Sigmoid colon (tissue), 3 donors: ENCODE measurements around the gene CCL19.

ENCODE experiments used
- POLR2A ChIP-seq, 2 donors: fragments of 450-650 bp; IDR thresholded peaks; one replicate each; pipeline ENCODE4 v1.6.1; 2016; ENCODE audit warnings: antibody characterized with exemption in 2 of 2, mild to moderate bottlenecking in 2 of 2, moderate library complexity in 2 of 2
- TF ChIP-seq, protein P1 (sequence below), 4 experiments: fragments of 450-650 bp in 3 of 4; fragments of 200-600 bp in 1 of 4; IDR thresholded peaks; one replicate each; pipeline ENCODE4 v1.5.1; 2016 to 2019; ENCODE audit warnings: antibody characterized with exemption in 4 of 4, mild to moderate bottlenecking in 3 of 4, moderate library complexity in 2 of 4

DNA sequence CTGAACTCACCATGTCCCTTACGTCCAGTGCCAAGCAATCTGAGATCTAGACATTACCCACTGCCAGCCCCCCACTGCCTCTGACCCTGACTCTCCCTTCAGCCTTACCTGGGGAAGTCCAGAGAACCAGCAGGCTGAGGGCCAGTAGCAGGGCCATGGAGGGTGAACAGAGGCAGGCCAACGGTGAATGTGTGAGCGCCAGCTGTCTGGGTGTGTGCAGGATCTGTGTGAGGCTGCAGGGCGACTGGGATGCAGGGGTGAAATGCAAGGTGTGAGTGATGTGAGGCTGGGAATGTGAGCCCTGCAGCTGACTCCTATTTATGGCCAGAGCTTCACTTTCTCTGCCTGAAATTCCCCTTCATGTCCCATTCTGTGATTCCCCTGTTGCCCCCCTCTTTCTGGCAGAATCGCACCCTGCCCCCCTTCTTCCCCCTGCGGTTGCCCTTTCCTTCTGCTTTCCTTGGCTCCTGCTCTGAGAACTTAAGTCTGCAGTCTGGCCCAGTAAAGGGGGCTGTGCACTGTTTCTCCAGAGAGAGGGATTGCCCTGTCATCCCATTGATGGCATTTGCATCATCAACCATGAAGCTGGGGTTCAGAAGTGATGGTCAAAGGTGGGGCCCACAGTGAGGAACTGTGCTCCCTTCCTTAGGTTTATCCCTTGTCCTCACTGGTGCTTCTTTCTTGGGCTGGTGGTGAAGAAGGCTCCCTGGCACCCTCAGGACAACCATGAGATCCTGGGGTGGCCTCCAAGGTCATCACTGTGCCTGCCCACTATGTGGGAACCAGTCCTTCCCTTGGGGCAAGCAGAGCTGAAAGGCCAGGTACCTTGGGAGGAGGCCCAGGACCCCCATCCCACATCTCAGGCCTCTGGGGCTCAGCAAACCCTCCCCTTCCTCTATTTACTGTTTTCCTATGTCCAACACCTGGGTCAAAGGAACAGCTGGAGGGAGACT, at the start of gene CCL19:
- TF ChIP-seq POLR2A (IDR thresholded peaks at IDR 0.05), result no peak
- TF ChIP-seq, protein P1, sequence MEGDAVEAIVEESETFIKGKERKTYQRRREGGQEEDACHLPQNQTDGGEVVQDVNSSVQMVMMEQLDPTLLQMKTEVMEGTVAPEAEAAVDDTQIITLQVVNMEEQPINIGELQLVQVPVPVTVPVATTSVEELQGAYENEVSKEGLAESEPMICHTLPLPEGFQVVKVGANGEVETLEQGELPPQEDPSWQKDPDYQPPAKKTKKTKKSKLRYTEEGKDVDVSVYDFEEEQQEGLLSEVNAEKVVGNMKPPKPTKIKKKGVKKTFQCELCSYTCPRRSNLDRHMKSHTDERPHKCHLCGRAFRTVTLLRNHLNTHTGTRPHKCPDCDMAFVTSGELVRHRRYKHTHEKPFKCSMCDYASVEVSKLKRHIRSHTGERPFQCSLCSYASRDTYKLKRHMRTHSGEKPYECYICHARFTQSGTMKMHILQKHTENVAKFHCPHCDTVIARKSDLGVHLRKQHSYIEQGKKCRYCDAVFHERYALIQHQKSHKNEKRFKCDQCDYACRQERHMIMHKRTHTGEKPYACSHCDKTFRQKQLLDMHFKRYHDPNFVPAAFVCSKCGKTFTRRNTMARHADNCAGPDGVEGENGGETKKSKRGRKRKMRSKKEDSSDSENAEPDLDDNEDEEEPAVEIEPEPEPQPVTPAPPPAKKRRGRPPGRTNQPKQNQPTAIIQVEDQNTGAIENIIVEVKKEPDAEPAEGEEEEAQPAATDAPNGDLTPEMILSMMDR (IDR thresholded peaks at IDR 0.05), result no peak
